Activated CD8-positive, alpha-beta T cell treated with anti-CD3 and anti-CD28 coated beads for 36 hours (primary cell): ENCODE measurements around the gene TMEM252. TPM values are rescaled to one million over a fixed set of nuclear protein-coding genes. Genes with fewer than 3 reads are reported as not detected.

Experiments
- ATAC-seq: fragments of 200-7000 bp; cut with Tn5 transposase; one replicate; pipeline ENCODE4 v1.10.0; 2021; ENCODE audit warnings: mild to moderate bottlenecking, moderate library complexity
- CTCF ChIA-PET: fragments of 350-600 bp; sonication (Branson Sonifier 250); formaldehyde crosslinking; loops from one replicate; lab custom pipeline; 2021; ENCODE audit warnings: antibody characterized with exemption; lab: Charles Lee
- POLR2A ChIA-PET: fragments of 350-600 bp; sonication (Branson Sonifier 250); formaldehyde crosslinking; loops from one replicate; lab custom pipeline; 2021; ENCODE audit warnings: antibody characterized with exemption; lab: Charles Lee
- DNase-seq: peaks from one replicate; pipeline ENCODE4 v3.0.0-alpha.2; 2020
- H3K27ac Mint-ChIP-seq: one replicate; pipeline ENCODE4 v1.8.0; 2021; ENCODE audit warnings: mild to moderate bottlenecking, mixed read lengths
- H3K27me3 Mint-ChIP-seq: one replicate; pipeline ENCODE4 v1.8.0; 2021; ENCODE audit warnings: mixed read lengths
- H3K36me3 Mint-ChIP-seq: one replicate; pipeline ENCODE4 v1.8.0; 2021; ENCODE audit warnings: low read depth, mixed read lengths
- H3K4me1 Mint-ChIP-seq: one replicate; pipeline ENCODE4 v1.8.0; 2021; ENCODE audit warnings: low read depth, mixed read lengths
- H3K4me3 Mint-ChIP-seq: one replicate; pipeline ENCODE4 v1.8.0; 2021; ENCODE audit warnings: mild to moderate bottlenecking, moderate library complexity, mixed read lengths
- H3K9me3 Mint-ChIP-seq: one replicate; pipeline ENCODE4 v1.8.0; 2021; ENCODE audit warnings: mixed read lengths
- intact Hi-C: fragments of 100-400 bp; cut with micrococcal nuclease; formaldehyde crosslinking; loops from one replicate; pipeline ENCODE4 v1.10.0; 2022
- total RNA-seq, 2 experiments: library from RNA; stranded (reverse); gene quantifications; one replicate each; pipeline ENCODE4 v1.2.3, GENCODE V29; 2021
- TF ChIP-seq, protein P1 (sequence below): fragments of 200-600 bp; IDR thresholded peaks from one replicate; pipeline ENCODE4 v1.8.0; 2022; ENCODE audit warnings: antibody characterized with exemption, mild to moderate bottlenecking

TMEM252 gene
- total RNA-seq, 2 experiments from 2014 or later = not detected

DNA sequence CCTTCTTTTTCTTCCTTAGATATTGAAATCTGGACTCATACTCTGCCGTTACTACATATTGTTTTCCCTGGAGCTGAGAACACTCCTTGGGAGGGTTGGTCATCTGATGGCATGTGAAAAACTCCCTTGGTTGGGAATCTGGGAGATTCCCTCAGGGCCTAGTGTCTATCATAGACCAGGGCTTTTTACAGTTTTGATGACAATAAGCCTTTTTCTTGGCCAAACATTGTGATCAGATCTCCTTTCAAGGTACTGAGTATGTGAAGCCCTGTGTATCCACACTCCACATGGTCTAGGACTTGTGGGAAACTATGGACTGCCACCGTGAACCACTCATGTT lies 32.9 kb downstream of the TMEM252 start:
- intact Hi-C loops = no loop called here
- Mint-ChIP-seq H3K4me1 (no peaks in the 10 kb centered on the region), H3K36me3 (no peaks in the 10 kb centered on the region), H3K9me3 (no peaks in the 10 kb centered on the region), H3K27ac (no peak overlapping the region), H3K4me3 (no peak overlapping the region), H3K27me3 (peaks cover 4% of the 10 kb centered on the region)
- DNase-seq (no peak), ATAC-seq (no peak)
- POLR2A ChIA-PET = no interaction called here
- TF ChIP-seq, protein P1, sequence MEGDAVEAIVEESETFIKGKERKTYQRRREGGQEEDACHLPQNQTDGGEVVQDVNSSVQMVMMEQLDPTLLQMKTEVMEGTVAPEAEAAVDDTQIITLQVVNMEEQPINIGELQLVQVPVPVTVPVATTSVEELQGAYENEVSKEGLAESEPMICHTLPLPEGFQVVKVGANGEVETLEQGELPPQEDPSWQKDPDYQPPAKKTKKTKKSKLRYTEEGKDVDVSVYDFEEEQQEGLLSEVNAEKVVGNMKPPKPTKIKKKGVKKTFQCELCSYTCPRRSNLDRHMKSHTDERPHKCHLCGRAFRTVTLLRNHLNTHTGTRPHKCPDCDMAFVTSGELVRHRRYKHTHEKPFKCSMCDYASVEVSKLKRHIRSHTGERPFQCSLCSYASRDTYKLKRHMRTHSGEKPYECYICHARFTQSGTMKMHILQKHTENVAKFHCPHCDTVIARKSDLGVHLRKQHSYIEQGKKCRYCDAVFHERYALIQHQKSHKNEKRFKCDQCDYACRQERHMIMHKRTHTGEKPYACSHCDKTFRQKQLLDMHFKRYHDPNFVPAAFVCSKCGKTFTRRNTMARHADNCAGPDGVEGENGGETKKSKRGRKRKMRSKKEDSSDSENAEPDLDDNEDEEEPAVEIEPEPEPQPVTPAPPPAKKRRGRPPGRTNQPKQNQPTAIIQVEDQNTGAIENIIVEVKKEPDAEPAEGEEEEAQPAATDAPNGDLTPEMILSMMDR = peak; percentile 0
- CTCF ChIA-PET = interaction anchor here (1.0 to 1.9 kb wide), 5 partner anchors 13 to 90 kb away, joined by 3 to 7 read pairs (median 3); no protein-coding TSS in a partner anchor

DNA sequence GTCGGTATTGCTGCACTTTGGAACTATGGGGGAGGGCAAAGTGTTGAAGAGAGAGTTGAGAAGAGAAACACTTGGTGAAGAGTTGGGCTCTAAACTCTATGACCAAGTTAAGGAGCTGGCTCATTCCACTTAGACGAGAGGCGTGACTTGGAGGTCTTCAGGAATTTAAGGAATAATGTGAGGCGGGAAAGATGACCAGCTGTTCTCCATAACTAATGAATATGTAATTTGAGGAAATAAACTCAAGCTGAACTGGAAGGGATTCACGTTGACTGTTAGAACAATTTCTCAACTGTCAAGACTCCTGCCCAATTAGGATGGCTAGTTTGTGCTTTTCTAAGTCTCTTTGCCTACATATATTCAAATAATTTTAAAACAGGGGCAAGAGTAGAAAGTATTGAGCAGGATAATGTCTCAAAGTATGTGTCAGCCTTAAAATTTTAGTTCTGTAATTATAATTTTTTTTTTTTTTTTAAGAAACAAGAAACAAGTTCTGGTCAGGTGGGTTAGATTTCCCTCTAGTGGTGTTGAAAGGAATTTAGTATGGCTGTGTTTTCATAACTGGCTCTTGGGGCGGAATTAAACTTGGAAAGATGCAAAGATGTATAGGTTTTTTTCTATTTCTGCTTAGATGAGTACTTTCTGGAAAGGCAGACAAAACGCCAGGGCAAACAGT lies 33.4 kb downstream of the TMEM252 start:
- intact Hi-C loops = no loop called here
- H3K27me3 Mint-ChIP-seq = peaks cover 4% of the 10 kb centered on the region
- no peaks in the 10 kb centered on the region for H3K4me1 Mint-ChIP-seq
- H3K4me3 Mint-ChIP-seq = no peak overlapping the region
- ATAC-seq (no peak), DNase-seq (no peak)
- TF ChIP-seq, protein P1 = peak; percentile 44
- H3K36me3 Mint-ChIP-seq = no peaks in the 10 kb centered on the region
- POLR2A ChIA-PET = no interaction called here
- no peak overlapping the region for H3K27ac Mint-ChIP-seq
- no peaks in the 10 kb centered on the region for H3K9me3 Mint-ChIP-seq
- CTCF ChIA-PET = interaction anchor here (1.0 to 1.9 kb wide), 6 partner anchors 13 to 90 kb away, joined by 3 to 7 read pairs (median 4); no protein-coding TSS in a partner anchor

DNA sequence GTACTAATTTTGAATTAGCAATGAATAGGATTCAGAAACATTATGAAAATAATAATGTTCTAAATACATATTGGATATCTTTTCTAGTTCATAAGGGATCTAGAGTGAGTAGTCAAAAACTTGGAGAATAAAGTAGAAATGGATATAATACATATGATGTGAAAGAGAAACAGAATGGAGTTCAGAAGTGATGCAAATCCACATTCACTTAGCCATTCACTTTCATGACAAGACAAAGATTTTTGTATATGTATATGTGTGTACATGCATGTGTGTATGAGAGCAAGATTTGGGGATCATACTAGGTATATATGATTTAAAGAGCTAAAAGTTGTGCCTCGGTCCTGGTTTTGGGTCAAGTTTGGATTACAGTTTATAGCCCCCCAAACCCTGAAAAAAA lies 34.1 kb downstream of the TMEM252 start:
- Mint-ChIP-seq H3K27ac (no peak overlapping the region), H3K27me3 (peaks cover 4% of the 10 kb centered on the region), H3K4me3 (no peak overlapping the region), H3K9me3 (no peaks in the 10 kb centered on the region), H3K4me1 (no peaks in the 10 kb centered on the region), H3K36me3 (no peaks in the 10 kb centered on the region)
- intact Hi-C loops = no loop called here
- POLR2A ChIA-PET = no interaction called here
- DNase-seq (no peak), ATAC-seq (no peak)
- TF ChIP-seq, protein P1 = no peak
- CTCF ChIA-PET = interaction anchor here (1.3 to 1.9 kb wide), 3 partner anchors 12 to 89 kb away, joined by 3 to 7 read pairs (median 4); no protein-coding TSS in a partner anchor

DNA sequence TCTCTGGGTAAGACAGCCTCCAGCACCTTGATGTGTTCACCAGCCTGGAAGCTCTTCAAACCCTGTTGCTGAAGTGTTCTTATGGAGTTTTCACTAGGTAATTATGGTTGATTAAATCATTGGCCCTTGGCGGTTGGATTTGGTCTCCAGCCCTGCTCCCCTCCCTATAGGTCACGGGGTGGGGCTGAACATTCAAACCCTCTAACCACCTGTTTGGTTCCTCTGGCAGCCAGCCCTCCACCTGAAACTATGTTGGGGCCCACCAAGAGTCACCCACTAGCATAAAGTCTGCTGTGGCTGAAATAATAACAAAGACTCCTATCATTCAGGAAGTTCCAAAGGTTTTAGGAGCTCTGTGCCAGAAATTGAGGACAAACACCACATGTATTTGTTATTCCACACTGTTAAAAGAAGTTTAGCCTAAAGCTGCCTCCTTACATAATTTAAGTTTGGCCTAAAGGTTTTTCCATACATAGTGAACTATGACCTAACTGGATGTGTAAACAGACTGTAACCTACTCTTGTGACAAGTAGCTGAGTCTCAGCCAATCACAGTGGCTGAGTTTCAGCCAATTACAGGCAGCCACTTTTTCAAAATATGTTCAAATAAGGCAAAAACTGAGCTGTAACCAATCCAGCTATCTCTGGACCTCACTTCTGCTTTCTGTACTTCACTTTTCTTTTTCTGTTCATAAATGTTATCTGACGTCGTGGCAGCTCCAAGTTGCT lies 34.8 kb downstream of the TMEM252 start:
- Mint-ChIP-seq H3K9me3 (no peaks in the 10 kb centered on the region), H3K36me3 (no peaks in the 10 kb centered on the region), H3K4me3 (no peak overlapping the region), H3K27me3 (peaks cover 4% of the 10 kb centered on the region), H3K4me1 (no peaks in the 10 kb centered on the region), H3K27ac (no peak overlapping the region)
- DNase-seq (no peak), ATAC-seq (no peak)
- intact Hi-C loops = no loop called here
- ChIA-PET POLR2A (no interaction called here), CTCF (interaction anchor here (1.3 kb wide), 1 partner anchor 28 kb away, joined by 4 read pairs; no protein-coding TSS in a partner anchor)
- TF ChIP-seq, protein P1 = no peak

DNA sequence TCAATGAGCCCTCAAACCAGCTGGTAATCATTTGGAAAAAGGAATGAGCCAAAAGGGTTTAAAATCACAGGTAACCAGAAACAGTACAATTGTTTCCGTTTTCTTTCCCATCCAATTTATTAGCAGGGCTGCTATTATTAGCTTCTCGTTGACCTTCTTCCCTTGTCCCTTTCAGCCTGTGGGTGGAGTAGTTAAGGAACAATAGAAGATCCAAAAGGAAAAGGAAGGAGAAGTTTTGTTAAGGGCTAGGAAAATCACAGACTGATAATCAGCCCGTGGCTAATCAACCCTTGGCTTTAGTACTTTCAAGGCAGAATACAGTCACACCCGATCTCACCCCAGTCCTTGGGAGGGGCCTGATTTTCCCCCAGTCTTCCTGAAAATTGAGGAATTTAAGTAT lies 38.4 kb downstream of the TMEM252 start:
- H3K27me3 Mint-ChIP-seq = peaks cover 6% of the 10 kb centered on the region
- no peaks in the 10 kb centered on the region for H3K9me3 Mint-ChIP-seq

More for the DNA sequence above, 38.4 kb downstream of the TMEM252 start:
- POLR2A ChIA-PET = no interaction called here
- CTCF ChIA-PET = no interaction called here
- no peak overlapping the region for H3K4me3 Mint-ChIP-seq
- no peak overlapping the region for H3K27ac Mint-ChIP-seq
- no peaks in the 10 kb centered on the region for H3K4me1 Mint-ChIP-seq
- H3K36me3 Mint-ChIP-seq = no peaks in the 10 kb centered on the region
- ATAC-seq (no peak), DNase-seq (no peak)
- intact Hi-C loops = no loop called here
- TF ChIP-seq, protein P1 = no peak
